Islet precursor cell (in vitro differentiated cells): Measurements from ENCODE around the gene RIN3.
A peak's percentile ranks its signal among the peaks of the same experiment; 100 is the strongest.

Source experiments
- DNase-seq: peaks from one replicate; pipeline ENCODE4 v3.0.0-alpha.2; 2018

RIN3 gene

GRCh38 chr14:92511453-92512238 lies 1.9 kb upstream of the RIN3 start:
- peak; percentile 90 for DNase-seq

- no peak for DNase-seq
Observed at GRCh38 chr14:92512807-92513203, 776 bp upstream of the RIN3 start.

- DNase-seq: peak; percentile 57
Observed at GRCh38 chr14:92513966-92514843, 624 bp downstream of the RIN3 start.

DNA sequence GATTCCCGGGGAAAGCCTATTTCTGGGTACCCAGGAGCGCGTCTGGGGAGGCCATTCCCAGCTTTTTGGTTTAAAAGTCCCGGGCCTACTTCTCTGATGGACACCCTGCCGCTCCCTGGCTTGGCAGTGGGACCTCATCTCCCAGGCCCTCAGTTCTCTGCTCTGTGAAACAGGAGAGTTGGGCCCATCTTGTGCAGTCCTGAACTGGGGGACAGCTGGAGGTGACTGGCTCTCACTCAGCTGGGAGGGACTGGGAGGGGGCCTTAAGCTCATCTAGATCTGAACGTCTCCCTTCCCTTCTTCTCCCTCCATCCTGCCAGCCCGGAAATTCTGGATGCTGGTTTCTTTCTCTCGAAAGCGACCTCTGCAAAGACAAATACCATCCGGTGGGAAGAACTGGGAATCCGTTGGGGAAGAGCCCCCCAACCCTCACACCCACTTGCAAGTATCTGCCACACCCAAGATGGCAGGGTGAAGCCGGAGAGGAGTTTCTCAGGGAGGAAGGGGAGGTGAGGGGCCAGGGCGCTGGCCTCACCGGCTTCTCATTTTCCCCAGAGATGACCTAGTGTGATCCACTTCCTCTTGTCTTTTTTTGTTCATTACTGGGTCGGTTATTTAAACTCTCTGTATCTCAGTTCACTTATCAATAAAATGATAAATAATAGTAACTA lies 1.4 kb downstream of the RIN3 start:
- no peak for DNase-seq

DNA sequence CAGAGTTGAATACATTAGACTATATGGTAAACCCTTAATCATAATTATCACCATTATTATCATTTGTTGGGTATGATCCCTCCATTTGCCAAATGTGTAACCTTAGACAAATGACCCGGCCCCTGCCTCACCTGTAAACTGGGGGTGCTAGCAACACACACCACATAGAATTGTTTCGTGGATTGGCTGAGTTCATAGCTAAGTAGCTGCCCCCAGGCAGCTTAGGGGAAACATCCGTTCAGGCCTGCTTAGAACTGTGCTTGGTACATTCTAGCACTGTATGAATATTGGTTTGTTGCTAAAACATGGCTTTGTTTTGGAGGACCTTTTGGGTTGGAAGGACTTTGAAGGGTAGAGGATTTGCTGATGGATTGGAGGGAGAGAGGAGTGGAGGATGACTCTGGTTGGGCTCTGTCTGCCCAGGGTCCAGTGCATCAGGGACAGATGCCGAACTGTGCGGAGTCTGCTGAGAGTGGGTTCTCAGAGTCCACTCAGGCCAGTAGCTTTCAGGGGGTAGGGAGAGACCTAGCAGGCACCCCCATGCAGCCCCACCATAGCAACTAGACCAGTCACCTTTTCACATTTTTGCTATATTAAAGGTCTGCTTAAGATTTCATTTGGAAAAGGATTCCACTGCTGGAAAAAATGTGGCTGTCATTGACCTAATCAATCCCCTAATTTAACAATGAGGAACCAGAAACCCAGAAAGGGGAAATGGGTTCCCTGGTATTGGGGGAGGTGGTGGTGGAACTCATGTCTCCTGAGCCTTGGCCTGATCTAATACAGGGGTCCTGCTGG lies 2.2 kb downstream of the RIN3 start:
- no peak for DNase-seq

GRCh38 chr14:92516344-92516965 lies 2.9 kb downstream of the RIN3 start:
- DNase-seq: no peak

DNA sequence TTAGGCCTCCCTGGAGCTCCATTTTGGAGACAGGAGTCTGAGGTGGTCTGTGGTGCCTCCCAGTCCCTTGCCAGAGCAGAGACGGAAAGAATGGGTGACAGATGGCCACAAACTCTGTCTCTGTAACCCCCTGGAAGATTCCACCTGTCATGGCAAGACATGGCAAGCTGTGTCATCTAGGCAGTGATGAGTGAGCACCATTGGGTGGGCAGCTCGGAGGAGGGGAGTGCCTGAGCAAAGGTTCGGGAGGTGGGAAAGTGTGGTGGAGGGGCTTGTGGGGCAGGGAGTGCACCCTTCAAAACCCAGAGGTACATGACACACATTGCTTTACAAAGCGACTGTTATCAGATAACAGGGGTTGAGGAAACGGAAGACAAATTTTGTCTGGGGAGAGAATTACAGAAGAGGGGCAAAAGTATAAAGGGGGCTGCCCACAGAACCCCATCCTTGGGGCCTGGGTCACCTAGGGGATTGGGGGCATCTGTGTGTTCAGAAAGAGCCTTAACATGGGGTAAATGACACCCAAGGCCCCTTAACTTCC lies 3.5 kb downstream of the RIN3 start:
- DNase-seq: no peak

GRCh38 chr14:92517761-92518160 lies 4.2 kb downstream of the RIN3 start:
- DNase-seq: no peak

DNA sequence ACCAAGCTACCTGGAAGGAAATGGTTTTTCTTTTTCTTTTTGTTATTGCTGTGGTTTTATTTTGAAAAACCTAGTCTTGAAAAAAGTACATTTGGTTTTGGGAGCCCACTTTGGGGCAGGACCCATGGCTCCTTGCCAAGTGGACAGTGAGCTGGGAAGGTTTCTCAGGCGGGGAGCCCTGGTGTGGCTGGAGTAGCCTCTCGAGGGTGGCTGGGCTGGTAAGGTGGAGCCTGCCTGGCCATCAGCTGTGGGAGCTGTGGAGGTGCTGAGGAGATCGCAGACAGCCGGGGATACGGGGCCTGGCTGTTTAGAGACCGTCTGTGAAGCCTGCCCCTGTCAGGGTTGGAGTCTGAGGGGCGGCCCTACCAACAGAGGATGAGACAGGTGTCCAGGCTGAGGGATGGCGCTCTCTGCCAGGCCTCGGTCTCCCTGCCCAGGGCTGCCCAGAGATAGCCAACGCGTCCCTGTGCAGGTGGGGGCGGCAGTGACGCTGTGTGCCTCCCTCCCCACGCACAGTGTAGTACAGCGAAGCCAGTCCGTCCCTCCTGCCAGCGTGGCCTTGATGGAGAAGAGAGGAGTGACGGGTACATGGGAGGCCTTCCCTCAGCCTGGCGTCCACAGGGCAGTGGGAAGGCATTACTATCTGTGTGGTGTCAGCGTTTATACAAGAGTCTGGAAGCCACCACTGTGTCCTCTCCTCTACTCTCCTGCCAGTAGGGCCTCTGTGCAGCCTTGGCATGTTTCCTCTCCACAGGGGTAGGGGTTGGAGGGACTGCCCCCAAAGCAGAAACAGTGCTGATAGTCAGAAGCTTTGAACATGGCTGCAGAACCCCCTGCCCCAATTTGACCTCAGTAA lies 5.9 kb downstream of the RIN3 start:
- DNase-seq: no peak

DNA sequence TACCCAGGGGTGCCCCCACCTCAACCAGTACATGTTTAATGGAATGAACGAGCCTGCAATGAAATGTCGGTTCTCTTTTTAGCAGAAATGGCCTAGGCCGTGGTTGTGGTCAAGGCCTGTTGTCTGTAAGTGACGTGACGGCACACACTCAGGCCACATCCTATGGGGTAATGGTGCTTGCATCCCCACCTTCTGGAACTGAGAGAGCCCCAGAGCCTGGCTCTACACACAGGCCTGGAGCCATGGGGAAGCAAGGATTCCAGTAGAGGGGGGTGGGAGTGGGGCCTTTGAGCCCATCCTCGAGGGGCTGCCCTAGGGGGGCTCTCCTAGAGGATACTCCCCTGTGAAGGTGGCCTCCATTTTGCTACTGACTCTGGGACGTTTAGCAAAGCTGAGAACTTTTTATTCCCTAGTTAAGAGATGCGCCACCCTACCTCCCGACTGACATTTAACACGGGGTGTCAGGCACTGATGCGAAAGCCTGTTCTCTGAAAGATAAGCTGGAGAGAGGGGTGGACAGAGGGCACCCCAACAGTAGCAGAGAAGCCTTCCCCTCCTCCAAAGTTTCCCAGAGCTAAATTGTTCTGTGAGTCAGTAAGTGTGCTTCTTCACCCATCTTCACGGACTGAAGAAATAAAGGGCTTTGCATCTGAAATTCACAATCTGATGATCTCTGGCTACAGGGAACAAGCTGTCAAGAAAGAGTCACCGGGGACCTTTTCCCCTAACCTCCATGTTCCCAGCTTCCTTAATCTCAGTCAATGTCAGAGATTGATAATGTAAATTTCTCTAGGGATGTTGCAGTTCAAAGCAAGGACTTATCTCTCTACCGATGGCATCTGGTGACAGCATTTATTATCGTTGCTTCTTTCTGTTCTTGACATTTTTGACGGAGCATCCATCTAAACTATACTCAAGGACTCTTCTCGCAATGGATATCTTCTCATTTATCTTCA lies 6.8 kb downstream of the RIN3 start:
- DNase-seq: no peak

- no peak for DNase-seq
Observed at GRCh38 chr14:92521058-92521415, 7.5 kb downstream of the RIN3 start.

DNA sequence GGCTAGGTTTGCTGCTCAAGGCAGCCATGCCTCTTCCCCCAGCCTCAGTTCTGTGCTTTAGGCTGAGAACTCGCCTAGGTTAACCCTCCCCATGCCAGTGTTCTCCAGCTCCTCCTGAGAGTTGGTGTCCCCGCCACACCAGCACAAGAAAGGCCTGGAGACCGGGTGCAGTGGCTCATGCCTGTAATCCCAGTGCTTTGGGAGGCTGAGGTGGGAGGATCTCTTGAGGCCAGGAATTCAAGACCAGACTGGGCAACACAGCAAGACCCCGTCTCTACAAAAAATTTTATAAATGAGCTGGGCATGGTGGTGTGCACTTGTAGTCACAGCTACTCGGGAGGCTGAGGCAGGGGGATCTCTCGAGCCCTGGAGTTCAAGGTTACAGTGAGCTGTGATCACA lies 10.2 kb downstream of the RIN3 start:
- no peak for DNase-seq

- no peak for DNase-seq
Observed at GRCh38 chr14:92524602-92525185, 11.1 kb downstream of the RIN3 start.

DNA sequence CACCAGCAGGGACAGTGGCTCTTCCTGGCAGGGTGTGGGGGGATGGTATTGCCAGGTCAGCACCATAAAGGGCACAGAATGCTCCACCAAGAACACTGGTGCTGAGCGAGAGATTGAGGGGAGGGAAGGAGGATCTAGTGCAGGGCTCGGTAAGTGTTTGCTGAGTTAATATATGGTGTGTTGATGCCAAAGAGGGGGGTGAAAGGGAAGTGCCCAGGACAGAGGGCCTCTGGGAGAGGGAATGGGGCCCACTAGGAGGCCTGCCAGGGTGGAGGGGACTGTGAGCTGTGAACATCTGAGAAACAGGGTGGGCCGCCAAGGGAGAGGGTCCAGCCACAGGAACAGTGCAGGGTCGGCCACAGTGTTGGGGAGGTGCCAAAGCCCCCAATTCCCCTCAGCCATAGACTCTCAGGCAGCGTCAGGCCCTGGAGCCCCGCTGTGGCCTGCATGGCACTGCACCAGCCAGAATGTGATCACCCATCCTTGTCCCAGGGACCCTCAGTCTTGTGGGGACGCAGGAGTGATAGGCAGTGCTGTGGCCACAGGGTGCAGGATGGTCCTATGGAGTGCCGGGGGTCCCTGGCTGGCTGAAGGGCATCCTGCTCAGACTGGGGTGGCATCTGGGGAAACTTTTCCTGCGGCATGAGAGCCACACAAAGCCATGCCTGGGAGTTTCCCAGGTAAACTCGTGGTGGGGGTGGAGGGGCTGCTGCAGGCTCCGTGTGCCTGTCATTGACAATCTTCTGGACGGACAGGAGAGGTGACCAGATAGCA lies 11.9 kb downstream of the RIN3 start:
- DNase-seq: no peak

DNA sequence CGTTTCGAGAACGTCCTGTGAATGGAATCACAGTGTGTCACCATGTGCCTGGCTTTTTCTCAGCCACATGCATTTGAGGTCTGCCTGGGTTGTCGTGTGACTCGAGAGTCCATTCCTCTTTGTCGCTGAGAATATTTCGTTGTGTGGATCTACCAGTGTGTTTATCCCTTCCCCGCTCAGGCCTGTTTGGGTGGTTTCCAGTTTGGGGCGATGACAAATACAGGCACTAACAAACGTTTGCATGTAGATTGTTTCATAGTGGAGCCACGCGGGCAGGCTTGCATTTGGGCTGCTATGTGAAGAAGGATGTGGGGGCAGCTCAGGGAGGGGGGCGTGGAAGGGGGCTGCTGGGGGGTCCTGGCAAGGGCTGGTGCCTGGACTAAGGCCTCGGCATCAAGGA lies 14.1 kb downstream of the RIN3 start:
- DNase-seq: no peak

GRCh38 chr14:92528486-92529100 lies 15.0 kb downstream of the RIN3 start:
- DNase-seq: no peak

GRCh38 chr14:92529903-92530302 lies 16.3 kb downstream of the RIN3 start:
- no peak for DNase-seq
